Peyer's patch (tissue), 4 donors: ENCODE data around the gene MTF1.

Source experiments
- POLR2A ChIP-seq, 2 donors: fragments of 450-650 bp; IDR thresholded peaks; one replicate each; pipeline ENCODE4 v1.5.1; 2017; ENCODE audit warnings: antibody characterized with exemption in 2 of 2, mild to moderate bottlenecking in 2 of 2, moderate library complexity in 2 of 2
- TF ChIP-seq, protein P1 (sequence below), 6 experiments: fragments of 450-650 bp in 4 of 6; fragments of 200-600 bp in 2 of 6; sonication (generic) in 1 of 6; IDR thresholded peaks; one replicate each; pipeline ENCODE4 v1.5.1; 2017 to 2019; ENCODE audit warnings: antibody characterized with exemption in 6 of 6, mild to moderate bottlenecking in 3 of 6, moderate library complexity in 1 of 6

DNA sequence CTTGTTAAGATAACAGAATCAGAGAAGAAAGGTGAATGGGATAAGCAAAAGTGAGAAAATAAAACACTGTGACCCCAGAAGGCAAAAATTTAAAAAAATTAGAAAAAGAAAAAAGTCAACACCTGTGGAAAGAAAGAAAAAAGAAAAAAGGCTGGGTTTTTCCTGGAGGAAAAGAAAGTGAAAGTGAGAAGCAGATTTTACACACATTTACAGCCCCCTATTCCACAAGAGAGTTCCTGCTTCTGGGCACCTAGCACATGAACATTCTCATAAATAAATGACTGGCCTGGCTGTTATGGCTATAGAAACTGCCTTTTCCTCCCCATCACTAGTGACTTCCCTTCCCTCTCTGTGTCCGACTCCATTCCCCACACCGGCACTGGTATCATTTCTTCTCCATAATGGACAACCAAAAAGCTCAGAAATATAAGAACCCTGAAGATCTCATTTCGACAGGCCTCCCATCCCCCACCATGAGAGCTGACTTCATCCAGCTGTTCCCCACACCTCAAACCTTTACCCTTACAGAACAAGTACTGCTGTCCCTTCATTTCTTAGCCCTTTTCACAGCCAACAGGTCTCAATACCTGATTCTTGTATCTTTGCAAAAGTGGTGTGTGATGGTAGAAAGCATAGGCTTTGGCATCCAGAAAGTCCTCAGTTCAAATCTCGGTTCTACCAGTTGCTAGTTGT lies 12.6 kb downstream of the MTF1 start:
- TF ChIP-seq, protein P1, sequence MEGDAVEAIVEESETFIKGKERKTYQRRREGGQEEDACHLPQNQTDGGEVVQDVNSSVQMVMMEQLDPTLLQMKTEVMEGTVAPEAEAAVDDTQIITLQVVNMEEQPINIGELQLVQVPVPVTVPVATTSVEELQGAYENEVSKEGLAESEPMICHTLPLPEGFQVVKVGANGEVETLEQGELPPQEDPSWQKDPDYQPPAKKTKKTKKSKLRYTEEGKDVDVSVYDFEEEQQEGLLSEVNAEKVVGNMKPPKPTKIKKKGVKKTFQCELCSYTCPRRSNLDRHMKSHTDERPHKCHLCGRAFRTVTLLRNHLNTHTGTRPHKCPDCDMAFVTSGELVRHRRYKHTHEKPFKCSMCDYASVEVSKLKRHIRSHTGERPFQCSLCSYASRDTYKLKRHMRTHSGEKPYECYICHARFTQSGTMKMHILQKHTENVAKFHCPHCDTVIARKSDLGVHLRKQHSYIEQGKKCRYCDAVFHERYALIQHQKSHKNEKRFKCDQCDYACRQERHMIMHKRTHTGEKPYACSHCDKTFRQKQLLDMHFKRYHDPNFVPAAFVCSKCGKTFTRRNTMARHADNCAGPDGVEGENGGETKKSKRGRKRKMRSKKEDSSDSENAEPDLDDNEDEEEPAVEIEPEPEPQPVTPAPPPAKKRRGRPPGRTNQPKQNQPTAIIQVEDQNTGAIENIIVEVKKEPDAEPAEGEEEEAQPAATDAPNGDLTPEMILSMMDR (IDR thresholded peaks at IDR 0.05): no peak
- TF ChIP-seq POLR2A (IDR thresholded peaks at IDR 0.05): no peak
